Measurements from ENCODE around the gene PRKD1.

The PRKD1 gene

GRCh38 chr14:29654901-29655550 is 272.6 kb downstream of the PRKD1 start:
- DNase-seq, result no peak

- no peak for DNase-seq
These were observed 274.3 kb downstream of the PRKD1 start for GRCh38 chr14:29653303-29653702.

GRCh38 chr14:29652571-29652970 is 275.1 kb downstream of the PRKD1 start:
- no peak for DNase-seq

- no peak for DNase-seq
These were observed 276.9 kb downstream of the PRKD1 start for GRCh38 chr14:29650554-29651269.

GRCh38 chr14:29649170-29649569 is 278.5 kb downstream of the PRKD1 start:
- peak; percentile 92 for DNase-seq

- DNase-seq, result no peak
These were observed 279.6 kb downstream of the PRKD1 start for GRCh38 chr14:29648045-29648444.

- DNase-seq, result no peak
These were observed 282.5 kb downstream of the PRKD1 start for GRCh38 chr14:29645117-29645516.

- DNase-seq, result no peak
These were observed 284.0 kb downstream of the PRKD1 start for GRCh38 chr14:29643433-29644211.

- no peak for DNase-seq
These were observed 290.2 kb downstream of the PRKD1 start for GRCh38 chr14:29637411-29637810.

- no peak for DNase-seq
These were observed 290.8 kb downstream of the PRKD1 start for GRCh38 chr14:29636870-29637269.

- DNase-seq, result no peak
These were observed 297.0 kb downstream of the PRKD1 start for GRCh38 chr14:29630566-29631160.

- DNase-seq, result no peak
These were observed 297.8 kb downstream of the PRKD1 start for GRCh38 chr14:29629839-29630238.

GRCh38 chr14:29627137-29627536 is 300.5 kb downstream of the PRKD1 start:
- no peak for DNase-seq

- DNase-seq, result no peak
These were observed 309.2 kb downstream of the PRKD1 start for GRCh38 chr14:29618323-29619067.

- DNase-seq, result no peak
These were observed 310.7 kb downstream of the PRKD1 start for GRCh38 chr14:29616922-29617321.

- no peak for DNase-seq
These were observed 318.8 kb downstream of the PRKD1 start for GRCh38 chr14:29608861-29609260.

- DNase-seq, result no peak
These were observed 320.5 kb downstream of the PRKD1 start for GRCh38 chr14:29607169-29607568.

- no peak for DNase-seq
These were observed 324.0 kb downstream of the PRKD1 start for GRCh38 chr14:29603696-29604095.

GRCh38 chr14:29601616-29602015 is 326.0 kb downstream of the PRKD1 start:
- no peak for DNase-seq

GRCh38 chr14:29587761-29588470 is 339.7 kb downstream of the PRKD1 start:
- DNase-seq, result no peak

- no peak for DNase-seq
These were observed 340.6 kb downstream of the PRKD1 start for GRCh38 chr14:29587046-29587445.

- DNase-seq, result peak; percentile 93
These were observed 342.7 kb downstream of the PRKD1 start for GRCh38 chr14:29584992-29585391.
